SU-DHL-6 (cell line): ENCODE data around the gene APC.

Experiments used
- H2AFZ ChIP-seq: fragments of 200-600 bp; sonication (generic); 2 replicates; pipeline ENCODE4 v1.6.1; 2014; ENCODE audit warnings: low read depth, mild to moderate bottlenecking, moderate library complexity, mixed read lengths, antibody characterized with exemption, low read length; ENCODE audit not compliant: severe bottlenecking
- H3F3A ChIP-seq: fragments of 200-600 bp; shearing (Covaris generic); 2 replicates; pipeline ENCODE4 v1.6.0; 2016; ENCODE audit warnings: antibody characterized with exemption, mild to moderate bottlenecking; ENCODE audit not compliant: insufficient read depth
- H3K27ac ChIP-seq: fragments of 200-600 bp; sonication (generic); 2 replicates; pipeline ENCODE4 v1.5.1; 2016; ENCODE audit warnings: low read depth, mild to moderate bottlenecking, low read length, moderate library complexity, mixed read lengths
- H3K27me3 ChIP-seq: fragments of 200-600 bp; sonication (generic), shearing (Covaris generic); 2 replicates; pipeline ENCODE4 v1.6.0; 2014; ENCODE audit warnings: mild to moderate bottlenecking, low read length
- H3K36me3 ChIP-seq: fragments of 200-600 bp; sonication (generic); 2 replicates; pipeline ENCODE4 v1.6.1; 2014; ENCODE audit warnings: mild to moderate bottlenecking, low read length, mixed read lengths
- H3K4me2 ChIP-seq: fragments of 300-600, 200-600 bp; shearing (Covaris generic), sonication (generic); 2 replicates; pipeline ENCODE4 v1.6.0; 2014; ENCODE audit warnings: low read length, low read depth, mild to moderate bottlenecking; ENCODE audit not compliant: poor library complexity, severe bottlenecking
- H3K4me3 ChIP-seq: fragments of 200-600 bp; sonication (generic); 2 replicates; pipeline ENCODE4 v1.5.1; 2014; ENCODE audit warnings: antibody characterized with exemption, low read length, mild to moderate bottlenecking, mixed read lengths; ENCODE audit not compliant: insufficient read depth, poor library complexity, severe bottlenecking
- H3K79me2 ChIP-seq: fragments of 200-600 bp; sonication (generic); 2 replicates; pipeline ENCODE4 v1.6.1; 2014; ENCODE audit warnings: mild to moderate bottlenecking, low read length, moderate library complexity; ENCODE audit not compliant: insufficient read depth
- H3K9ac ChIP-seq: fragments of 200-600 bp; sonication (generic); 2 replicates; pipeline ENCODE4 v1.7.0; 2014; ENCODE audit warnings: mild to moderate bottlenecking, low read length
- H3K9me2 ChIP-seq: fragments of 200-600 bp; sonication (generic); replicated peaks from 2 replicates; pipeline ENCODE4 v1.6.1; 2014; ENCODE audit warnings: low read length; ENCODE audit not compliant: insufficient read depth
- H3K9me3 ChIP-seq: fragments of 200-600 bp; sonication (generic); 2 replicates; pipeline ENCODE4 v1.6.1; 2014; ENCODE audit warnings: low read length, mixed read lengths; ENCODE audit not compliant: insufficient read depth
- H4K20me1 ChIP-seq: fragments of 200-600 bp; sonication (generic); 2 replicates; pipeline ENCODE4 v1.6.1; 2014; ENCODE audit warnings: low read depth, mild to moderate bottlenecking, antibody characterized with exemption, low read length, moderate library complexity, mixed read lengths
- CTCF ChIP-seq: fragments of 200-600 bp; sonication (generic); IDR thresholded peaks from one replicate; pipeline ENCODE4 v1.5.1; 2017; ENCODE audit warnings: antibody characterized with exemption, mild to moderate bottlenecking, low read length, moderate library complexity; ENCODE audit not compliant: insufficient read depth, poor library complexity, severe bottlenecking
- EZH2phosphoT487 ChIP-seq: fragments of 200-600 bp; sonication (generic), shearing (Covaris generic); conservative IDR thresholded peaks from 2 replicates; pipeline ENCODE4 v1.6.1; 2018; ENCODE audit warnings: mild to moderate bottlenecking, antibody characterized with exemption, low read length, moderate library complexity, mixed read lengths

APC gene

GRCh38 chr5:112866739-112867138 lies 129.1 kb downstream of the APC start:
- no peak for TF ChIP-seq CTCF
- TF ChIP-seq EZH2phosphoT487 = no peak
- no peak overlapping the region for H3K9ac ChIP-seq
- H3K36me3 ChIP-seq = peaks cover 44% of the 10 kb centered on the region
- H3F3A ChIP-seq = peaks cover 8% of the 10 kb centered on the region; the same call in 1 of the 2 replicates
- H3K9me3 ChIP-seq = no peaks in the 10 kb centered on the region
- H3K27ac ChIP-seq = no peak overlapping the region
- no peak overlapping the region for H2AFZ ChIP-seq
- no peak overlapping the region for H3K4me2 ChIP-seq
- no peaks in the 10 kb centered on the region for H3K9me2 ChIP-seq
- peaks cover 34% of the 10 kb centered on the region for H3K79me2 ChIP-seq
- no peak overlapping the region for H3K4me3 ChIP-seq
- H4K20me1 ChIP-seq = peaks cover 5% of the 10 kb centered on the region; the same call in 1 of the 2 replicates
- no peaks in the 10 kb centered on the region for H3K27me3 ChIP-seq

- Histone ChIP-seq H3K79me2 (peaks cover 28% of the 10 kb centered on the region), H3K4me2 (no peak overlapping the region), H3K36me3 (peaks cover 44% of the 10 kb centered on the region), H3K4me3 (no peak overlapping the region), H3K9me2 (no peaks in the 10 kb centered on the region), H2AFZ (no peak overlapping the region), H4K20me1 (no peaks in the 10 kb centered on the region; the same call in 1 of the 2 replicates), H3K27me3 (no peaks in the 10 kb centered on the region), H3K9ac (no peak overlapping the region), H3K27ac (no peak overlapping the region), H3K9me3 (no peaks in the 10 kb centered on the region), H3F3A (peaks cover 11% of the 10 kb centered on the region; the same call in 1 of the 2 replicates)
- no peak for TF ChIP-seq CTCF
- TF ChIP-seq EZH2phosphoT487 = no peak
These were observed 129.7 kb downstream of the APC start for GRCh38 chr5:112867411-112867810.

- Histone ChIP-seq H3K36me3 (peaks cover 23% of the 10 kb centered on the region), H3K9ac (no peak overlapping the region), H4K20me1 (no peaks in the 10 kb centered on the region), H3K4me2 (no peak overlapping the region), H3K79me2 (0 out of 2 replicates have a peak, but pooled peaks cover 2% of the 10 kb centered on the region), H3K4me3 (no peak overlapping the region), H3K9me3 (no peaks in the 10 kb centered on the region), H2AFZ (no peak overlapping the region), H3K27ac (no peak overlapping the region), H3K27me3 (no peaks in the 10 kb centered on the region), H3F3A (peaks cover 11% of the 10 kb centered on the region; the same call in 1 of the 2 replicates), H3K9me2 (no peaks in the 10 kb centered on the region)
- TF ChIP-seq CTCF = no peak
- TF ChIP-seq EZH2phosphoT487 = no peak
These were observed 132.3 kb downstream of the APC start for GRCh38 chr5:112869948-112870347.
